ENCODE results near the gene USH1G.

DNA sequence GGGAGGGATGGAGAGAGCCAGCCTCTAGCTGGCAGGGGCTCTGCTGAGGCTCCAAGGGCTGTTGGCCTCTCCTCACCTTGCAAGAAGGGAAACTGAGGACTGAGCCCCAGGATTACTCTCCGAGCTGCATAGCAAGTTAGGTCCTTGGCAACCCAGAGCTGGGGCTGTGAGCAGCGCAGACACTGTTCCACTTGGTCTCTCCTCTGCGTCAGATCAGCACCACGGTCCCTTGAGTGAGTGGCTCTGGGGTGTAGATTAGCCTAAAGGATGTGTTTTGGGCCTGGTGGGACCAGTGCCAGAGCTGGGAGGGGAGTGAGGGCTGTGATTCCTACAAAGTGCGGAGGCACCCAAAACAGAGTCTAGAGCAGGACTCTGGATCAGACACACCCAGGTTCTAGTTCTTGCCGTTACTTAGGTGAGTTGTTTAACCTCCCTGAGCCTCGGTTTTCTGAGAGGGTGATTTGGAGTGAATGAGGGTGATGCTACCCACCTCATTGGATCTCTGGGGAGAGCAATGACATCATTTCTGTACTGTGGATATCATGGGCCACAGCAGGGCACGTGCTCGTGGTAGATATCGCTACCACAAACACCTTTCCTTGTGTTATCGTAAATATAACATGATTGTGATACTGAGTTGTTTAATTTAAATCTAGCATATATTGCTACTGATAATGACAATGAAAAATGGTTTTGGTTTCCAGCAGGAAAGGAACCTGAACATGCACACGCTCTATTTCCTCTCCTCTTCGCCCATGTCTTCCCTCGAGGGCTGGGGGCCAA lies 21.5 kb downstream of the USH1G start:
- TF ChIP-seq, protein P1, sequence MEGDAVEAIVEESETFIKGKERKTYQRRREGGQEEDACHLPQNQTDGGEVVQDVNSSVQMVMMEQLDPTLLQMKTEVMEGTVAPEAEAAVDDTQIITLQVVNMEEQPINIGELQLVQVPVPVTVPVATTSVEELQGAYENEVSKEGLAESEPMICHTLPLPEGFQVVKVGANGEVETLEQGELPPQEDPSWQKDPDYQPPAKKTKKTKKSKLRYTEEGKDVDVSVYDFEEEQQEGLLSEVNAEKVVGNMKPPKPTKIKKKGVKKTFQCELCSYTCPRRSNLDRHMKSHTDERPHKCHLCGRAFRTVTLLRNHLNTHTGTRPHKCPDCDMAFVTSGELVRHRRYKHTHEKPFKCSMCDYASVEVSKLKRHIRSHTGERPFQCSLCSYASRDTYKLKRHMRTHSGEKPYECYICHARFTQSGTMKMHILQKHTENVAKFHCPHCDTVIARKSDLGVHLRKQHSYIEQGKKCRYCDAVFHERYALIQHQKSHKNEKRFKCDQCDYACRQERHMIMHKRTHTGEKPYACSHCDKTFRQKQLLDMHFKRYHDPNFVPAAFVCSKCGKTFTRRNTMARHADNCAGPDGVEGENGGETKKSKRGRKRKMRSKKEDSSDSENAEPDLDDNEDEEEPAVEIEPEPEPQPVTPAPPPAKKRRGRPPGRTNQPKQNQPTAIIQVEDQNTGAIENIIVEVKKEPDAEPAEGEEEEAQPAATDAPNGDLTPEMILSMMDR (IDR thresholded peaks at IDR 0.05; ENCODE audit: insufficient read depth, low read depth, low read length): no peak
- no peak for TF ChIP-seq EZH2 (IDR thresholded peaks at IDR 0.05; ENCODE audit: insufficient read depth, low read length)

All from astrocyte (in vitro differentiated cells and primary cell).